Gastroesophageal sphincter (tissue), 4 donors: Measurements from ENCODE around the gene SNX33. TPM values are rescaled to one million over a fixed set of nuclear protein-coding genes. Genes with fewer than 3 reads are reported as not detected.
"Not testable (repeated sequence)": the region's sequence is repeated elsewhere in the genome, so short reads cannot be mapped to it uniquely, and the experiment has no call there.

ENCODE experiments used
- ATAC-seq: fragments of 150-250 bp; one replicate; pipeline ENCODE4 v1.9.1; 2016; ENCODE audit warnings: mild to moderate bottlenecking, moderate library complexity
- H3K27ac ChIP-seq, 4 donors: fragments of 200-600 bp; sonication (generic) in 3 of 4; 1 replicate in 3 of 4; 2 replicates in 1 of 4; pipeline ENCODE4 v1.5.1; 2016 to 2019
- H3K27me3 ChIP-seq: fragments of 200-600 bp; sonication (generic); one replicate; pipeline ENCODE4 v1.5.1; 2019
- H3K36me3 ChIP-seq, 2 donors: fragments of 200-600 bp; sonication (generic); one replicate each; pipeline ENCODE4 v1.5.1; 2019; ENCODE audit warnings: control low read depth in 1 of 2
- H3K4me1 ChIP-seq, 3 donors: fragments of 200-600 bp; sonication (generic); 1 replicate in 2 of 3; 2 replicates in 1 of 3; pipeline ENCODE4 v1.5.1; 2016 to 2019; ENCODE audit warnings: control low read depth in 2 of 3
- H3K4me3 ChIP-seq, 2 donors: fragments of 200-600 bp; sonication (generic); one replicate each; pipeline ENCODE4 v1.5.1; 2019; ENCODE audit warnings: mild to moderate bottlenecking in 1 of 2, moderate library complexity in 1 of 2
- H3K9me3 ChIP-seq, 3 donors: fragments of 200-600 bp; sonication (generic); one replicate each; pipeline ENCODE4 v1.5.1; 2017 to 2019; ENCODE audit warnings: control low read depth in 2 of 3
- CTCF ChIP-seq, 4 experiments: fragments of 200-600 bp in 2 of 4; fragments of 450-650 bp in 2 of 4; sonication (generic) in 1 of 4; IDR thresholded peaks; one replicate each; pipeline ENCODE4 v1.5.1; 2017 to 2019; ENCODE audit warnings: antibody characterized with exemption in 4 of 4, mild to moderate bottlenecking in 2 of 4, moderate library complexity in 2 of 4
- EP300 ChIP-seq: sonication (generic); formaldehyde crosslinking; IDR thresholded peaks from one replicate; pipeline ENCODE4 v1.6.1; 2017; ENCODE audit warnings: antibody characterized with exemption, mild to moderate bottlenecking
- POLR2A ChIP-seq, 2 donors: fragments of 450-650 bp; IDR thresholded peaks; one replicate each; pipeline ENCODE4 v1.6.1; 2017; ENCODE audit warnings: antibody characterized with exemption in 2 of 2, mild to moderate bottlenecking in 2 of 2, moderate library complexity in 1 of 2
- POLR2AphosphoS5 ChIP-seq: sonication (generic); formaldehyde crosslinking; IDR thresholded peaks from one replicate; pipeline ENCODE4 v1.6.1; 2017; ENCODE audit warnings: antibody characterized with exemption
- WGBS, 2 donors: methylation state at CpG; one replicate each; pipeline ENCODE4 v1.1.5; 2018; ENCODE audit warnings: low coverage in 1 of 2; 5-methylcytosine and 5-hydroxymethylcytosine counted together
- total RNA-seq, 4 donors: library from RNA; depleted of rRNA; stranded (reverse); fragments of >200 nt; gene quantifications; one replicate each; pipeline ENCODE4 v1.1.0, GENCODE V29; 2016

Gene SNX33
- total RNA-seq, 4 donors from 2014 or later = 32.8 to 51.5 (median 41.2) TPM

- Histone ChIP-seq H3K4me1 (peaks cover 0 to 39% (median 10%) of the 10 kb centered on the region in 3 donors), H3K27ac (peak overlapping the region in 3 of 4 donors; percentile 35 to 68 (median 66)), H3K36me3 (peaks cover 0 to 86% of the 10 kb centered on the region in 2 donors)
- TF ChIP-seq CTCF (IDR thresholded peaks at IDR 0.05) = peak in 3 of 4 experiments; percentile 65 to 83 (median 69)
- not testable (repeated sequence) for H3K4me3 ChIP-seq, H3K27me3 ChIP-seq, H3K9me3 ChIP-seq
- WGBS, 2 donors = no CpG with 5 or more reads among the region's 14 CpGs
- peak; percentile 69 for ATAC-seq
These were observed 36.1 kb downstream of the SNX33 start for GRCh38 chr15:75683646-75684312.

GRCh38 chr15:75684648-75685047, 36.9 kb downstream of the SNX33 start:
- H3K27ac ChIP-seq = peak overlapping the region in 2 of 4 donors; percentile 35 to 66
- no peak for ATAC-seq
- peaks cover 0 to 39% (median 10%) of the 10 kb centered on the region in 3 donors for H3K4me1 ChIP-seq
- H3K36me3 ChIP-seq = peaks cover 0 to 86% of the 10 kb centered on the region in 2 donors
- H3K4me3 ChIP-seq = no peak overlapping the region
- H3K27me3 ChIP-seq = no peaks in the 10 kb centered on the region
- H3K9me3 ChIP-seq = no peaks in the 10 kb centered on the region
- WGBS, 2 donors = no CpG with 5 or more reads among the region's 10 CpGs
- no peak for TF ChIP-seq POLR2AphosphoS5
- TF ChIP-seq POLR2A (IDR thresholded peaks at IDR 0.05) = no peak
- no peak for TF ChIP-seq EP300
- no peak for TF ChIP-seq CTCF (IDR thresholded peaks at IDR 0.05)

GRCh38 chr15:75685195-75685594, 37.5 kb downstream of the SNX33 start:
- no peak for TF ChIP-seq CTCF (IDR thresholded peaks at IDR 0.05)
- no peak for TF ChIP-seq POLR2AphosphoS5
- no peak for TF ChIP-seq EP300
- no peak for TF ChIP-seq POLR2A (IDR thresholded peaks at IDR 0.05)
- Histone ChIP-seq H3K36me3 (peaks cover 0 to 86% of the 10 kb centered on the region in 2 donors), H3K9me3 (no peaks in the 10 kb centered on the region), H3K27ac (peak overlapping the region in 3 of 4 donors; percentile 35 to 66 (median 60)), H3K4me1 (peaks cover 0 to 39% (median 10%) of the 10 kb centered on the region in 3 donors), H3K4me3 (no peak overlapping the region), H3K27me3 (no peaks in the 10 kb centered on the region)
- no peak for ATAC-seq
- no CpG with 5 or more reads among the region's 12 CpGs for WGBS, 2 donors

GRCh38 chr15:75686212-75686642, 38.5 kb downstream of the SNX33 start:
- H3K4me1 ChIP-seq = peaks cover 0 to 39% (median 10%) of the 10 kb centered on the region in 3 donors
- peak in 3 of 4 experiments; percentile 80 to 91 (median 89) for TF ChIP-seq CTCF (IDR thresholded peaks at IDR 0.05)
- H3K9me3 ChIP-seq, H3K27me3 ChIP-seq, H3K4me3 ChIP-seq: not testable (repeated sequence)
- WGBS, 2 donors = 0% methylated on average over 1 of the region's 14 CpGs; no CpG with 5 or more reads in 1 of the 2 donors
- peak; percentile 78 for ATAC-seq
- peak overlapping the region in 3 of 4 donors; percentile 42 to 66 (median 60) for H3K27ac ChIP-seq
- H3K36me3 ChIP-seq = peaks cover 0 to 86% of the 10 kb centered on the region in 2 donors
